NCI-H345 treated with DMSO at 0.1 percent for 48 hours (cell line): ENCODE data around the gene CHFR.
"Not testable (repeated sequence)": the region's sequence is repeated elsewhere in the genome, so short reads cannot be mapped to it uniquely, and the experiment has no call there.

Source experiments
- DNase-seq: peaks from one replicate; lab custom pipeline; 2025; ENCODE audit not compliant: unreplicated experiment; lab: John Stamatoyannopoulos, UW

Gene CHFR

DNA sequence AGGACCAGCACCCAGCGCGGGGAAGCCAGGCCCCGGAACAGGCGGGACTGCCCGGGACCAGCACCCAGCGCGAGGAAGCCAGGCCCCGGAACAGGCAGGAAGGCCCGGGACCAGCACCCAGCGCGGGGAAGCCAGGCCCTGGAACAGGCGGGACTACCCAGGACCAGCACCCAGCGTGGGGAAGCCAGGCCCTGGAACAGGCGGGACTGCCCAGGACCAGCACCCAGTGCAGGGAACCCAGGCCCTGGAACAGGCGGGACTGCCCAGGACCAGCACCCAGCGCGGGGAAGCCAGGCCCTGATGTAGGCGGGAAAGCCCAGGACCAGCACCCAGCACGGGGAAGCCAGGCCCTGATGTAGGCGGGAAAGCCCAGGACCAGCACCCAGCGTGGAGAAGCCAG, 12.8 kb downstream of the CHFR start:
- not testable (repeated sequence) for DNase-seq

DNA sequence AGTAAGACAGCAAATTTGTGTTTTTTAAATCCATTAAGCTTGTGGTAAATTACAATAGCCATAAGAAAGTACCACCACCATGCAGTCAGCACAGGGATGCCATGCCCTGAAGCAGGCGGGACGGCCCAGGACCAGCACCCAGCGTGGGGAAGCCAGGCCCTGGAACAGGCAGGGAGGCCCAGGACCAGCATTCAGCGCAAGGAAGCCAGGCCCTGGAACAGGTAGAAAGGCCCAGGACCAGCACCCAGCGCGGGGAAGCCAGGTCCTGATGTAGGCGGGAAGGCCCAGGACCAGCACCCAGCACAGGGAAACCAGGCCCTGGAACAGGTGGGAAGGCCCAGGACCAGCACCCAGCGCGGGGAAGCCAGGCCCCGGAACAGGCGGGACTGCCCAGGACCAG, 13.2 kb downstream of the CHFR start:
- no peak for DNase-seq

DNA sequence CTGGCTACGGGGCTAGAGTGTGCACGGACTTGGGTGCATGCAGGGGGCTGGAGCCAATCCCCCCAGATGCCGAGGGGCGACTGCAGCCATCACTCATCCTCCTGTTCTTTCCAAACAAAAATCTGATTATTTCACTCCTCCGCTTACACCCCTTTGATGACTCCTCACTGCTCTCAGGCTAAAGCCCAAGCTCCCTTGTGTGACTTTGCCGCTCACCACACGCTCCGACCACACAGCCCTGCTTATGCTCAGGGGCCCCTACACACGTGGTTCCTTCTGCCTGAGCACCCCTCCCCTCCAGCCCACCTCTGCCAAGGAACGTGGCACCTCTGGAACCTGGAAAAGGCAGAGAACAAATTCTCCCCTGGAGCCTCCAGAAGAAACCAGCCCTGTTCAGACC, 13.7 kb downstream of the CHFR start:
- DNase-seq, result no peak

DNA sequence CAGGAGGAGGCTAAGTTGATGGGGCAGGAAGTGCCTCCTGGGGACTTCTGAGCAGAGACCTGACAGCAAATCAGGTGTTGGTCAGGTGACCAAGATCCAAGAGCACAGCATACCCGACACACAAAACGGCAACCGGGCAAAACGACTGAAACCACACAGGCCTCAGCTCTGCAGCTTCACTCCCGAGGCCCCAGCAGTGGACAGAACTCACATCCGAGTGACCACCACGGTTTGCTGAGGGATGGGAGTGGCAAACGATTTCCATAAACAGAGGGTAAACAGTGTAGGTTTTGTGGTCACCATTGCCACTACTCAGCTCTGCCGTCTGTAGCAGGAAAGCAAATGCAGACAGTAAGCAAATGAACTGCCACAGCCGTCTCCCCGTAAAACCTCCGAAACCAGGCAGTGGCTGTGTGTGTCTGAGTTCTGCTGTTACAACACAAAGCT, 14.4 kb downstream of the CHFR start:
- DNase-seq, result no peak

DNA sequence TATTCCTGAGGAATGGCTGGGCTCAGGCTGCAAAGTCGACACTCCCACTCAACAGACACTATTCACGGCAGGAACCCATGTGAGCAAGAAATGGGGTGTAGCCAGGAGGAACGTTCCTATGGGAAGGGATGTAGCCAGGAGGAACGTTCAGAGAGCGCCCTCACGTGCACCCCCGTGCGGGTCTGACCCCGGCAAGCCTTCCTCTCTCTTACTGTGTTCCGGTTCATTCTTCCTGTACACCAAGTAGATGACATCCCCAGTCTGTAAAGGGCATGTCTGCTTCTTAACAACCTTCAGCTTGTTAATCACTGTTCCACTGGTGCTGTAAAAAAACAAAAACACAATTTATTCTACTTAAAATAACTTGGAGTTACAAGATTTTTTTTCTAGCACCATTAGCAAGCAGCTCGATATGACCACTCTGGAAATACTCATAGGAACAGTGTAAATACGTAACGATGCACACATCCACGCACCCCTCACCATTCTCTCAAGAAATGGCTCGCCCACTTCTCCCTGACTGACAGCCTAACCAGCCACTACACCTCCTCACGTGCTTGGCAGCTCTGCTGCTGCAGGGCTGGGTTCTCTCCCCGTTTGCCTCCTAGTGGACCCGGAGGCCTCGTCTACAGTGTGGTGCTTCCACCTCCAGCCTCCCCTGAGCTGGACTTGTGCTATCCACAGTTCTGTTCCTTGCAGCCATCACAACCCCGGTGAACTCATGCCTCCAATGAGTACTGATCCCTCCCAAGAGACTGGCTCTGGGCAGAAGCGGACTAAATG, 15.1 kb downstream of the CHFR start:
- DNase-seq, result no peak

DNA sequence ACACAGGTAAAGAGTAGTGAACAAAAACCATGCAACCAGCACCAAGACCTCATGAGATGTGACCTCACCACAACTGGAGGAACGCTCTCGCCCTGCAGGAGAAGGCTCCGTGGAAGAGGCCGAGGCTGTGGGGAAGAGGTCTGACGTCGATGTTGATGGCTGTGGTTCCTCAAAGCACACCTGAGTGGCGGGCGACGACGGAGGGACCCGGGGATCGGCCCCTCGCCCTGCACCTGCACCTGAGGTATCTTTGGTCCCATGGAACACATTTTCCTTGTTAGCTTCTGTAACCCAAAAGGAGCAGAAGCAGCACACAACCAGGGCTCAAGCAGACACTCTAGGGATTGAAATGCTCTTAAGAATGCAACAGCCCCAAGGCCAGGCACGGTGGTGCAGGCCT, 17.9 kb downstream of the CHFR start:
- no peak for DNase-seq

DNA sequence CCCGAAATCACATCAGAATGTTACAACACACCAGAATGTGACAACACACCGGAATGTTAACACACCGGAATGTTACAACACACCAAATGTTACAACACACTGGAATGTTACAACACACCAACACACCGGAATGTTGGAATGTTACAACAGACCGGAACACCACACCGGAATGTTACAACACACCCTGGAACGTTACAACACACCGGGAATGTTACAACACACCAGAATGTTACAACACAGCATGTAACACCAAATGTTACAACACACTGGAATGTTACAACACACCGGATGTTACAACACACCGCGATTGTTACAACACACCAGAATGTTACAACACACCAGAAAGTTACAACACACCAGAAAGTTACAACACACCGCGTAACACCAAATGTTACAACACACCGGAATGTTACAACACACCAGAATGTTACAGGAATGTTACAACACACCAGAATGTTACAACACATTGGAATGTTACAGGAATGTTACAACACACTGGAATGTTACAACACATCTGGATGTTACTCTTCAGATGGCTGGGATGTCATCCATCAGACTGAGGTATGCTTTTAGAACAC, 21.1 kb downstream of the CHFR start:
- DNase-seq, result no peak

DNA sequence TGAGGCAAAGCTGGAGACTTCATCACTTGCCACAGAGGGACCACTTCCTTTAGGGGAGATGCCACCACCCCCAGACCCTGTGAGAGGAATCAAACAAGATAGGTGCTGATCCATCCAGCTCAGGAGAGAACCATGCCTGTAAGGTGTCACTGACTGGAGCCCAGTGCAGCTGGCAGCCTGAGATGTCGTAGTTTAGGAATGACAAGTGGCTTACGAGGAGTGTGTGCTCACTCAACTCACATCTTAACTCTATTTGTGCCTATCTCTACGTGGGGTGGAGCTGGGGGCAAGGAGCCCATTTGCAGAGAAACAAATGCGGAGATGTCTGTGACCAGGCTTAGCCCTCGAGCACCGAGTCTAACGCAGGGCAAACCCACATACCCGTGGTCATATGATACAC, 25.8 kb downstream of the CHFR start:
- no peak for DNase-seq

DNA sequence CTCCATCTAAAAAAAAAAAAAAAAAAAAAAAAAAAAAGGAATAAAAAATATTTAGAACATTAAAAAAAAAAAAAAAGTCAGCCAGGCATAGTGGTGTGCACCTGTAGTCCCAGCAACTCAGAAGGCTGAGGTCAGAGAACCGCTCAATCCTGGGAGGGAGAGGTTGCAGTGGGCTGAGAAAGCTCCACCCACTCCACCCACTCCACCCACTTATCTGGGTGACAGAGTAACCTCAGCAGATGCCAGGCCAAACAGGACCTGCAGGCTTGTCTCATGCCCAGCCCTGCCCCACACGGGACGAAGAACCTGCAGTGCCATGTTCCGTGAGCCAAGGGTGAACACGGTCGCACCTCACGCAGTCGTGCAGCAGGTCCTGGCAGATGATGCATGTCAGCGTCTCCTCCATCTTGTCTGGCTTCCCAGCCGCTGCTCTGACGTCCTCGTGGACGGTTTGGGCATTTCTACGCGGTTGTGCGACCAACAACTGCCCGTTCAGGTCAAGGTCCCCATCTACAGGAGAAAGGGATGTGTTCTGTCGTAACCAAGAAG, 28.6 kb downstream of the CHFR start:
- no peak for DNase-seq

DNA sequence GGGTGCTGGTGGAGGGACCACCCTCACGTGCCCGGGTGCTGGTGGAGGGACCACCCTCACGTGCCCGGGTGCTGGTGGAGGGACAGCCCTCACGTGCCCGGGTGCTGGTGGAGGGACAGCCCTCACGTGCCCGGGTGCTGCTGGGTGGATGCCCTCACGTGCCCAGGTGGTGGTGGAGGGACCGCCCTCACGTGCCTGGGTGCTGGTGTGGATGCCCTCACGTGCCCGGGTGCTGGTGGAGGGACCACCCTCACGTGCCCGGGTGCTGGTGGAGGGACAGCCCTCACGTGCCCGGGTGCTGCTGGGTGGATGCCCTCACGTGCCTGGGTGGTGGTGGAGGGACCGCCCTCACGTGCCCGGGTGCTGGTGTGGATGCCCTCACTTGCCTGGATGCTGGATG, 30.4 kb downstream of the CHFR start:
- DNase-seq, result not testable (repeated sequence)

DNA sequence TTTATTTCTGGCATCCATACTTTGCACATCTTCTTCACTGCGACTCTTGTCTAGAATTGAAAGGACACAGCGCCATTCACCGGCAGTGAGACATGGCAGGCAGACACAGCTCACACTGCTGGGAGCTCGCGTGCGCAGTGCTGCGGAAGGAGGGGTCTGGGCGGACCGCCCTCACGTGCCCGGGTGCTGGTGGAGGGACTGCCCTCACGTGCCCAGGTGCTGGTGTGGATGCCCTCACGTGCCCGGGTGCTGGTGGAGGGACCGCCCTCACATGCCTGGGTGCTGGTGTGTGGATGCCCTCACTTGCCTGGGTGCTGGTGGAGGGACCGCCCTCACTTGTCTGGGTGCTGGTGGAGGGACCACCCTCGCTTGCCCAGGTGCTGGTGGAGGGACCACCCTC, 30.8 kb downstream of the CHFR start:
- DNase-seq, result no peak

DNA sequence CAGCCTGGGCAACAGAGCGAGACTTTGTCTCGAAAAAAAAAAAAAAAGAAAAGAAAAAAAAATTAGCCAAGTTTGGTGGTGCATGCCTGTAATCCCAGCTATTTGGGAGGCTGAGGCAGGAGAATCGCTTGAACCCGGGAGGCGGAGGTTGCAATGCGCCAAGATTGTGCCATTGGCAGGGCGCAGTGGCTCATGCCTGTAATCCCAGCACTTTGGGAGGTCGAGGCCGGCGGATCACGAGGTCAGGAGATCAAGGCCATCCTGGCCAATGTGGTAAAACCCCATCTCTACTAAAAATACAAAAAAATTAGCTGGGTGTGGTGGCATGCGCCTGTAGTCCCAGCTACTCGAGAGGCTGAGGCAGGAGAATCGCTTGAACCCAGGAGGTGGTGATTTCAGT, 32.2 kb downstream of the CHFR start:
- not testable (repeated sequence) for DNase-seq

DNA sequence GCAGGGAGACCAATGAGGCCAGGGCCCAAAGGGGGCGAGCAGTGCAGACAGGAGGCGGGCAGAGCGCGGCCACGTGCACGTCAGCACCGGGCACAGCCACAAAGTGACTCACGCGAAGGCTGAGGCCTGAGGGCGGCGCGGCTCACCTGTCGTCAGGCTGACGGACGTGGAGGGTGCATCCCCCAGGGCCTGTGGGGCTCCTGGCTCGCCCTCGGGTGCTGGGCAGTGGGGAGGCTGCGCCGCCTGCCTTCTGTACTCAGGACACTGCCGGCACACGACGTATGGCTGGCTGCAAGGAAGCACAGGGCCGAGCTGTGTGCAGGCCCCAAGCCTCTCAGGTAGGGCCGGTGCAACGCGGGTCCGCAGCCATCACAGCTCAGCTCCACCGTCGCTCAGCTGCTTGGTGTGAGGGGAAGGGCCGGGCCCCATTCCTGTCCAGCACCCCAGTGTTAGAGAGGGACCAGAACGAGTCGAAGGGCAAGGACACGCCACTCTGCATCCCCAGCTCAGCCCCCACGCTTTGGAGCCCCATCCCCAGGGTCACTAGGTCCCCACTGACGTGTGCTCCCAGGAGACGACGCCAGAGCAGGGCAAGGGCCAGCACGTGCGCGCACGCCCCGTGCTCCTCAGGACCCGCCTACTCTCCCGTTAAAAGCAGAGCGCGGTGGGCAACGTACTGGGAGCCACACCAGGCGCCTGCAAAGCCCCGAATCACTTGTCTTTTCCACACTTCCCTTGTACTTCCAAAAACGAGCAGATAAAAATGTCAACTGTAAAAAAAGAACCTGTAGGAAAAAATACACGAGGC, 33.9 kb downstream of the CHFR start:
- no peak for DNase-seq

DNA sequence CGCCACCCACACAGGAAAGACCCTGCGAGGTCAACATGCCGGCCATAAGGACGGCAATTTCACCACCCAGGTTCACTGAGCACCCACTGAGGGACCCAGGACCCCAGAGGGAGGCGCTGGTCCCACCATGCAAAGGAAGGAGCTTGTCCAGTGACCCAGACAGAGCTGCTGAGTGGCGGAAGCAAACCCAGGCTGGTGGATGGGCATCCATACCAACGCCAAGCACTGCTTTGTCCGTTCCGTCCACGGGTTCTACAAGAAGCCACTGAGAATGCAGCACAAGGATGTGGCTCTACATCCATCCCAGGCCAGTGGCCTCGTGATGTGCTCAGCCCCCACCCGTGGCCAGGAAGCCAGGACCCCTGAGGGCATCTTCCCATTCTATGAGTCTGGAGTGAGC, 34.9 kb downstream of the CHFR start:
- no peak for DNase-seq

DNA sequence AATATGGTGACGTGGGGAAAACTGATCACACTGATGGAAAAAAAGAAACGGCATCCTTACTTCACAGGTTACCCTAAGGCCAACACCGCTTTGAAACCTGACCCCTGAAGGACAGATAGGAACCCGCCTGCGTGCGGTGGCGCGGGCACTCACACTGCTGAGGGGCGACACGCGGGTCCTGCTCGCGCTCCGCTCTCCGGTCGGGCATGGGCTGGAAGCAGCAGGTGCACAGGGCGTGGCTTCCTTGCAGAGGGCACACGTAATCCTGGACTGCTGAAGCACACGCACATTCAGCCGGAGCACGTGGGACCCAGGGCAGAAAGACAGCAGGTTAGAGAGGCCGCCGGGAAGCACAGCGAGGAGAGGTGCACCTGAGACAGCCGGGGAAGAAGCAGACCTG, 35.9 kb downstream of the CHFR start:
- DNase-seq, result no peak

DNA sequence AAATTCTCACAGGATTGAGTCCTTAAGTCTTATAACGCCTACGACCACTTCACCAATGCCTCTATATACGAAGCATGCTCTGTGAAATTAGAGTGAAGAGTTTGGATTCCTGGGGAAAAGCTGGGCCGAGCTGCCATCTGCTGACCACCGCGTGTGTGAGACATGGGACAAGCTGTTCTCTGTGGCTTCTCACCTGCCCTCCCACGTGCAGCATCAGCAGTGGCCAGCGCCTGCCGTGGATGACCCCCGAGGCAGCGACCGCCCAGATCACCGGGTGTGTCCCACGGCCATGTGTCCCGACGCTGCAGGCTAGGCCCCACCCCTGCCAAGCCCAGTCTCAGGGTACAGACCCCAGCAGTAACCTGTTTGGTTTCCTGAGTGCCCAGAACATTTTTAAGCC, 37.1 kb downstream of the CHFR start:
- DNase-seq, result no peak

DNA sequence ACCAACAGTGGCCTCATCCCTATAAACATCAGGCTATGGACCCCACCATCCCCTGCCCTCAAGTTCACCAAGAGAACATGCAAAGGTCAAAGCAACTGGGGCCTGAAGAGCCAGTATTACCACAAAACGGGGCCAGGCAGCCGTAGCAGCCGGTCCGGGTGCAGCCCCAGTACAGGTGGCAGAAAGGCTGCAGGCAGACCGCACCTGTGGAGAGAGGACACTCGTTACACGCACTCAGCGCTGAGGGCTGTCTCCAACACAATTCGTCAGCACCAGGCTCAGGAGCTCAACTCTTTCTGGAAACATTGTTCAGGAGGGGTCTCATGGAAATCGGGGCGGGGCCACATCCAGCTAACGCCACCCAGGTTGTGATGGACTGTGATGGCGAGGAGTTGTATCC, 38.9 kb downstream of the CHFR start:
- DNase-seq, result no peak

DNA sequence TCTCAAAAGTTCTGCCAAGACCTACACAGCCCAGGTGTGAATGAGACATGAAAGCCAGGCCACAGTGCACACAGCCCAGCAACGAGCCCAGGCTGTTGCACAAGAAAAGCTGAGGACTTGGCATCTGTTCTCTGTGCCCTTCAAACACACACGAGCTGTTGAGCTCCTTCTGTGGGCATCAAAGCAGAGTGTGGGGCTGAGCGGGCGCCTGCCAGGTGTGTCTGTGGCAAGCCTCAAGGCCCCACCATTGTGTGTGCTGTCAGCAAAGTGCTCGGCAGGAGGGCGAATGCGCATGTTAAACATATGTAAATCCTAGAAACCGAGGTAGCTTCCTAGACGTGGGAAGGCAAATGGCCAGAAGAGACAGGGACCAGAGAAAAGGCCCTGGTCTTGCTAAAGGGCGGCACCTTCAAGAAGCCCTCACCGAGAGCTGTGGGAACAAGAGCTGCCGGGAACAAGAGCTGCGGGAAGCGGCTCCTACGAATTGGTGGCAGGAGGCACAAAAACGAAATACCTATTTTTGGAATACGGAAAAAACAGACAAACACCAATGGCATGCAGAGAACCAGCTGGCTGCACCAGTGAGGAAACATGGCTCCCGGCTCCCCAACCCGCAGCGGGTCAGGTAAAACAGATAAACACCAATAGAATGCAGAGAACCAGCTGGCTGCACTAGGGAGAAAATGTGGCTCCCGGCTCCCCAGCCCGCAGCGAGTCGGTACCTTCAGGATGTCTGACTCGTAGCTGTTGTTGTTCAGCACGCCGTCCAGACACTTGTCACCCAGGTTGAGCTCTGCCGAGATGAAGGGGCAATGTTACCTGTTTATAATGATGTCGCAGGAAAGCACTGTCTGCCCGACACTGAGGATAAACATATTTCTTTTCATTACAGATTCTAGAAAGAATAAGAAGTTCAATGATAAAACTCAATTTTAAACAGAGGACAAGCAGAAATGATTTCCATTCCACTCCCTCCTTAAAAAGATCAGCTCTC, 39.7 kb downstream of the CHFR start:
- DNase-seq, result no peak

DNA sequence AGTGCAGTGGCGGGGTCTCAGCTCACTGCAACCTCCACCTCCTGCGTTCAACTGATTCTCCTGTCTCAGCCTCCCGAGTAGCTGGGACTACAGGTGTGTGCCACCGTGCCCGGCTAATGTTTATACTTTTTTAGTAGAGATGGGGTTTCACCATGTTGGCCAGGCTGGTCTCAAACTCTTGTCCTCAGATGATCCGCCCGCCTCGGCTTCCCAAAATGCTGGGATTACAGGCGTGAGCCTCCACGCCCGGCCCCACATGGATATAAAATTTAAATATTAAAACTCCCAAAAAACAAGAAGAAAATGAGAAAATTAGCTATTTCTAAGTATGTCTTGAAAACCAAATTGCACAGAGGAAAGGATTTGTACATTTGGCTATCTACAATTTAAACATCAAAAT, 42.7 kb downstream of the CHFR start:
- DNase-seq, result not testable (repeated sequence)

DNA sequence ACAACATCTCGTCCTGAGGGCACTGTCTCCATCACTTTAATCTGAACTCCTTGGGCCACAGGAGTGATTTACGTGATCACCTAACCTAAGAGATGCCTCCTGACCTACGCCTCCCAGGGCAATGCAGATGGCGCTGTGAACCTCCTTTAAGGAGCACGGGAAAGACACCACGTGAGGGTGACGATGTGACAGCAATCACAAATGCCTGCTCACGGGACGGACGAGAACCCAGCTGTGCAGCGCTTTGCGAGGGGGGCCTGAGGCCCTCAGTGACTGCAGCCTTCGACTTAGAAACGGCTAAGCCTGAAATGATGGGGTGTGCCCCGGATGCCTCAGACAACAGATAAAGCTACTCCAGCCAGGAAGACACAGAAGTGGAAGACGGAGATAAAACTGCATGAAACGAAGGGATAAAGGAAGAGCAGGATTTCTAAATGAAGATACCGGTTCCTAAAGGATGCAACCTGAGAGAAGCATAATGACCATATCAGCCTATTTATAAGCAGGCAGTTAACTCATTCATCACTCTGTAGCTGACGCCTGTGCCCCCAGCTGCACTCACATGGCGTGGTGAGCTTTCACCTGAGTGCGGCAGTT, 44.9 kb downstream of the CHFR start:
- DNase-seq, result no peak
